ENCODE data around the gene ESR2. TPM values are rescaled to one million over a fixed set of nuclear protein-coding genes. Genes with fewer than 3 reads are reported as not detected.
A peak's percentile ranks its signal among the peaks of the same experiment; 100 is the strongest.

The ESR2 gene
- total RNA-seq, 1 donor from 2014 or later, result under 0.01 TPM

- H3K36me3 ChIP-seq (ENCODE audit: control insufficient read depth, insufficient read depth, low read length), result no peaks in the 10 kb centered on the region
- no peak overlapping the region for H3K4me3 ChIP-seq (ENCODE audit: low read depth, low read length)
- H3K27me3 ChIP-seq (ENCODE audit: control insufficient read depth, insufficient read depth, low read length), result no peaks in the 10 kb centered on the region
- DNase-seq (ENCODE audit: low read depth), result no peak
- no peak for TF ChIP-seq CTCF (IDR thresholded peaks at IDR 0.05; ENCODE audit: insufficient read depth, low read length, severe bottlenecking)
- FAIRE-seq, result no peak
These were observed 33.8 kb downstream of the ESR2 start for GRCh38 chr14:64260418-64260817.

DNA sequence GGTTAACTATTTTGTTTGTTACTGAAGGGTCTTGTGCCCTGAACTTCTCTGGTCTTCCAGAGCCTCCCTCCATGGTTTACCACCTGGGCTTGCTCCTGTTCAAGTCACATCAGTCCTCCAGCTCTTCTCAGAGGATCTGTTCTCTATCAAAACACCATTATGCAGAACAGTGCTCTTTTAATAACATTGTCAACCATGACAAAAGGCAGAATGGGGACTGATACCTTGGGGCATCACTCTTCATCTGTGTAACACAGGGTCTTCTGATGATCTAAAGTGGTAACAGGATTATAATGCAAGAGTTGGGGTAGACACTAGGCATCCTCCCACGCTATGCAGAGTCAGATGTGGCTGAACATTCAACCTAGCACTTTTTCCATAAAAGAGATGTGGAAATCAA is 38.4 kb downstream of the ESR2 start:
- Histone ChIP-seq H3K36me3 (ENCODE audit: control insufficient read depth, insufficient read depth, low read length) (no peaks in the 10 kb centered on the region), H3K27me3 (ENCODE audit: control insufficient read depth, insufficient read depth, low read length) (no peaks in the 10 kb centered on the region), H3K4me3 (ENCODE audit: low read depth, low read length) (no peak overlapping the region)
- DNase-seq (ENCODE audit: low read depth) (no peak), FAIRE-seq (no peak)
- no peak for TF ChIP-seq CTCF (IDR thresholded peaks at IDR 0.05; ENCODE audit: insufficient read depth, low read length, severe bottlenecking)

- TF ChIP-seq CTCF (IDR thresholded peaks at IDR 0.05; ENCODE audit: insufficient read depth, low read length, severe bottlenecking), result no peak
- no peaks in the 10 kb centered on the region for H3K36me3 ChIP-seq (ENCODE audit: control insufficient read depth, insufficient read depth, low read length)
- DNase-seq (ENCODE audit: low read depth) (peak; percentile 84), FAIRE-seq (no peak)
- no peaks in the 10 kb centered on the region for H3K27me3 ChIP-seq (ENCODE audit: control insufficient read depth, insufficient read depth, low read length)
- H3K4me3 ChIP-seq (ENCODE audit: low read depth, low read length), result no peak overlapping the region
These were observed 40.5 kb downstream of the ESR2 start for GRCh38 chr14:64253672-64254071.

DNA sequence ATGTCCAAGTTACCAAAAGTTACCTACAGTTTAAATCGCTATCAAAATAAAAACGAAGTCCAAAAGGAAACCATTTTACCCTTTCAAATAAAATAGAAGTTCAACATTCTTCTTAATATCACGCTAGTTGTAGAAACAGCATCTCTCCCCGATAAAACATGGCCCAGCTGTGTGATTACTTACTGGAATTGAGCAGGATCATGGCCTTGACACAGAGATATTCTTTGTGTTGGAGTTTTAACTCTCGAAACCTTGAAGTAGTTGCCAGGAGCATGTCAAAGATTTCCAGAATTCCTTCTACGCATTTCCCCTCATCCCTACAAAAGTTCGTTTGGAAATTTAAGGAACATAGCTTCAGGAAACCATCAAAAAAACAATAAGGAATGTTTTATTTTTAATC is 44.8 kb downstream of the ESR2 start:
- Histone ChIP-seq H3K27me3 (ENCODE audit: control insufficient read depth, insufficient read depth, low read length) (no peaks in the 10 kb centered on the region), H3K36me3 (ENCODE audit: control insufficient read depth, insufficient read depth, low read length) (no peaks in the 10 kb centered on the region), H3K4me3 (ENCODE audit: low read depth, low read length) (no peak overlapping the region)
- no peak for TF ChIP-seq CTCF (IDR thresholded peaks at IDR 0.05; ENCODE audit: insufficient read depth, low read length, severe bottlenecking)
- DNase-seq (ENCODE audit: low read depth), result no peak
- FAIRE-seq, result no peak

- no peaks in the 10 kb centered on the region for H3K36me3 ChIP-seq (ENCODE audit: control insufficient read depth, insufficient read depth, low read length)
- FAIRE-seq (no peak), DNase-seq (ENCODE audit: low read depth) (no peak)
- no peak overlapping the region for H3K4me3 ChIP-seq (ENCODE audit: low read depth, low read length)
- no peaks in the 10 kb centered on the region for H3K27me3 ChIP-seq (ENCODE audit: control insufficient read depth, insufficient read depth, low read length)
- TF ChIP-seq CTCF (IDR thresholded peaks at IDR 0.05; ENCODE audit: insufficient read depth, low read length, severe bottlenecking), result no peak
These were observed 45.5 kb downstream of the ESR2 start for GRCh38 chr14:64248689-64249088.

DNA sequence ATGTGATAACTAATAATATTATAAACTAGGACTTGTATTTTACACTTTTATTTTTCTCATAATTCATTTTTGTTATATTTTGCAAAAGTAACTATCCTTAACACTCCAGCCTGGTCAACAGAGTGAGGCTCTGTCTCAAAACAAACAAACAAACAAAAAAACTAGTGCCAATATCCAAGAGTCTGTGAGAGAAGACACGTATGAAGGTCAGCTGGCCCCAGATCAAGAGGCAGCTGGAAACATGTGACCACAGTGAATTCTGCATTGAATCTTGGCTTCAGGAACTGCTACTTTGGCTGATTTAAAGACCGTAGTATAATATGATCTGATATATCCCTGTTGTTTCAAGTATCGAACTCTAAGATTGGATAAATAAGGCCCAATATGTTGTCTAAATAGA is 47.0 kb downstream of the ESR2 start:
- Histone ChIP-seq H3K4me3 (ENCODE audit: low read depth, low read length) (no peak overlapping the region), H3K27me3 (ENCODE audit: control insufficient read depth, insufficient read depth, low read length) (no peaks in the 10 kb centered on the region), H3K36me3 (ENCODE audit: control insufficient read depth, insufficient read depth, low read length) (no peaks in the 10 kb centered on the region)
- no peak for DNase-seq (ENCODE audit: low read depth)
- TF ChIP-seq CTCF (IDR thresholded peaks at IDR 0.05; ENCODE audit: insufficient read depth, low read length, severe bottlenecking), result no peak
- no peak for FAIRE-seq
